Measurements from ENCODE around the gene SCN8A.

- no peak for TF ChIP-seq MYC (IDR thresholded peaks at IDR 0.05; ENCODE audit: low read depth, low read length)
- no peak for TF ChIP-seq CTCF (IDR thresholded peaks at IDR 0.05; ENCODE audit: extremely low read depth in 1 of 2, insufficient read depth in 1 of 2, low read depth in 1 of 2, low read length in 2 of 2)
- TF ChIP-seq POLR2AphosphoS5 (IDR thresholded peaks at IDR 0.05; ENCODE audit: insufficient read depth, low read depth, low read length), result no peak
- no peak for TF ChIP-seq POLR2A (IDR thresholded peaks at IDR 0.05; ENCODE audit: low read depth, low read length)
Observed at GRCh38 chr12:51645961-51646360, 54.9 kb downstream of the SCN8A start.

Measured in endothelial cell of umbilical vein (primary cell).